Skeletal muscle satellite cell (primary cell): Measurements from ENCODE around the gene NLRX1.
"Not testable (repeated sequence)": the region's sequence is repeated elsewhere in the genome, so short reads cannot be mapped to it uniquely, and the experiment has no call there.

ENCODE experiments used
- H3K27me3 ChIP-seq: 2 replicates; pipeline ENCODE4 v1.7.0; 2013; ENCODE audit warnings: low read length; ENCODE audit not compliant: control insufficient read depth, insufficient read depth
- H3K36me3 ChIP-seq: 2 replicates; pipeline ENCODE4 v1.7.0; 2013; ENCODE audit warnings: mild to moderate bottlenecking, control low read depth, low read length; ENCODE audit not compliant: insufficient read depth
- H3K4me1 ChIP-seq: 2 replicates; pipeline ENCODE4 v1.7.0; 2013; ENCODE audit warnings: low read length; ENCODE audit not compliant: control insufficient read depth, insufficient read depth
- H3K4me2 ChIP-seq: 2 replicates; pipeline ENCODE4 v1.7.0; 2013; ENCODE audit warnings: mild to moderate bottlenecking, low read length
- H3K4me3 ChIP-seq: 2 replicates; pipeline ENCODE4 v1.7.0; 2013; ENCODE audit warnings: low read length
- H3K9ac ChIP-seq: 2 replicates; pipeline ENCODE4 v1.7.0; 2013; ENCODE audit warnings: mild to moderate bottlenecking, low read depth, low read length, moderate library complexity
- H3K9me3 ChIP-seq: replicated peaks from 2 replicates; pipeline ENCODE4 v1.7.0; 2013; ENCODE audit warnings: mild to moderate bottlenecking, control low read depth, low read length

NLRX1 gene

DNA sequence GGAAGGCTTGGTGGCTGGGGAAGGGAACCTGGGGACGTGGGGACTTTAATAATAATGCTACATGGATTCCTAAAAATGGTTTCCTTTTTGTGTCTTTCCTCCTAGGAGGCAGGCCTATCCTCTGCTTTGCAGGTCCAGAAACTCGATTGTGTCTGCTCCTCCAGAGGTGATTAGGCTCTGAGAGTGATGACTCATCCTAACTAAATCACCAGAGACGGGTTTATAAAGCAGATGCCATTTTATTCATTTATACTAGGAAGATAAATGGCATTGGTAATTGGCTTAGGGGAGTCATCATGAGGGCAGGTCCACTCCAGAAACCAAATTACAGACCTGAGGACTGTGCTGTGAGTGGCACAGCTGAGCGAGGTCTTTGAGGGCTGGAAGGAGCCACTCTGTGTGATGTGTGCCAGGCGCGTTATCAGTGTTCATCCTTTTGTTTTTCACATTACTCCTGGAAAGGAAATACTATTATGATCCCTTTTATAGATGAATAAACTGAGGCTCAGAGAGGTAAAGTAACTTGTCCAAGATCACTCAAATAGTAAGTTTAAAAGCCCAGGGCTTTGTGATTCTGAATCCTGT lies 7.1 kb downstream of the NLRX1 start:
- Histone ChIP-seq H3K9ac (no peak overlapping the region), H3K4me2 (no peak overlapping the region), H3K27me3 (no peaks in the 10 kb centered on the region), H3K4me1 (no peaks in the 10 kb centered on the region), H3K36me3 (no peaks in the 10 kb centered on the region), H3K4me3 (no peak overlapping the region), H3K9me3 (no peaks in the 10 kb centered on the region)

DNA sequence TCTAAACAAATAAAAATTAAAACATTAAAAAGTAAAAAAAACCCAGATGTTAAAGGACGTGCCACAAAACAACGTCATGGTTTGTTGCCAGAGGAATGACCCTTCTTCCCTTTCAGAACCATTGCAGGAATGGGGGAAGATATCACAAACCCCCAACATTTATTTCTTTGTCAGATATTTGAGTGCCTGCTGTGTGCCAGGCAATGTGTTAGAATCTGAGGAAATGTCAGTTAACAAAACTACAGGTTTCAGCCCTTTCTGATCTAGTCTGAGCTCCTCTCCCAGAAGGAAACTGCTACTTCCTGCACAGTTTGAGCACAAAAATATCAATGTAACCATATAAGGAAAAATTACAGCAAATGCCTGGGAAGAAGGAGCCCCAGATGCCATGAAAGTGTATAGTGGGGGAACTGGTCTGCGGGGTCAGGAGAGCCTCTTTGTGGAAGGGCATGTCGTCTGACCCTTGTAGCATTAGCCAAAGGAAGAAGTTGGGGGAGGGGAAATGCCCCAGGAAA lies 9.7 kb downstream of the NLRX1 start:
- Histone ChIP-seq H3K27me3 (no peaks in the 10 kb centered on the region), H3K4me3 (no peak overlapping the region), H3K4me2 (no peak overlapping the region), H3K4me1 (no peaks in the 10 kb centered on the region), H3K9me3 (no peaks in the 10 kb centered on the region), H3K36me3 (no peaks in the 10 kb centered on the region), H3K9ac (no peak overlapping the region)

DNA sequence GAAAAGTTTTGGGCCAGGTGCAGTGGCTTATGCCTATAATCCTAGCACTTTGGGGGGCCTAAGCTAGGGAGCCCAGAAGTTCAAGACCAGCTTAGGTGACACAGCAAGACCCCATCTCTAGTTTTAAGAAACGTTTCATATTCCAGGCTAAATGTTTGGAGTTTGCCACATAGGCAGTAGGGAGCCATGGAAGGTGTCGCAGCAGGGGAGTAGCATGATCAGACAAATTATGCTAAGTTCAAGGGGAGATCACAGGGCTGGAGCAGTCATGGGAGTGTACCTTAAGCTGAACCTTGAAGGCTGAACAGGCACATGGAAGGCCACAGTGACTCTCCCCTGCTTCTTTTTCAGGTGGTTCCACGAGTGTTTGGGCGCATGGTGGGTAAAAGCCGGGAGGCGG lies 10.8 kb downstream of the NLRX1 start:
- Histone ChIP-seq H3K36me3 (no peaks in the 10 kb centered on the region), H3K9ac (no peak overlapping the region), H3K27me3 (no peaks in the 10 kb centered on the region), H3K9me3 (no peaks in the 10 kb centered on the region), H3K4me2 (no peak overlapping the region), H3K4me3 (no peak overlapping the region), H3K4me1 (no peaks in the 10 kb centered on the region)

DNA sequence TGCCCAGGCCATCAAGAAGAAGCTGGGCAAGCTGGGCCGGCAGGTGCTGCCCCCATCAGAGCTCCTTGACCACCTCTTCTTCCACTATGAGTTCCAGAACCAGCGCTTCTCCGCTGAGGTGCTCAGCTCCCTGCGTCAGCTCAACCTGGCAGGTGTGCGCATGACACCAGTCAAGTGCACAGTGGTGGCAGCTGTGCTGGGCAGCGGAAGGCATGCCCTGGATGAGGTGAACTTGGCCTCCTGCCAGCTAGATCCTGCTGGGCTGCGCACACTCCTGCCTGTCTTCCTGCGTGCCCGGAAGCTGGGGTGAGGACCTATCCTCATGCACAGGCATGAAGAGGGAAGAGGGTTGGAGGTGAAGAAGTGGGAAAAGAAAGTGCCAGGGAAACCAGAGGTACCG lies 11.5 kb downstream of the NLRX1 start:
- no peak overlapping the region for H3K4me2 ChIP-seq
- no peak overlapping the region for H3K9ac ChIP-seq
- no peaks in the 10 kb centered on the region for H3K9me3 ChIP-seq
- no peaks in the 10 kb centered on the region for H3K36me3 ChIP-seq
- no peaks in the 10 kb centered on the region for H3K27me3 ChIP-seq
- no peaks in the 10 kb centered on the region for H3K4me1 ChIP-seq
- no peak overlapping the region for H3K4me3 ChIP-seq

DNA sequence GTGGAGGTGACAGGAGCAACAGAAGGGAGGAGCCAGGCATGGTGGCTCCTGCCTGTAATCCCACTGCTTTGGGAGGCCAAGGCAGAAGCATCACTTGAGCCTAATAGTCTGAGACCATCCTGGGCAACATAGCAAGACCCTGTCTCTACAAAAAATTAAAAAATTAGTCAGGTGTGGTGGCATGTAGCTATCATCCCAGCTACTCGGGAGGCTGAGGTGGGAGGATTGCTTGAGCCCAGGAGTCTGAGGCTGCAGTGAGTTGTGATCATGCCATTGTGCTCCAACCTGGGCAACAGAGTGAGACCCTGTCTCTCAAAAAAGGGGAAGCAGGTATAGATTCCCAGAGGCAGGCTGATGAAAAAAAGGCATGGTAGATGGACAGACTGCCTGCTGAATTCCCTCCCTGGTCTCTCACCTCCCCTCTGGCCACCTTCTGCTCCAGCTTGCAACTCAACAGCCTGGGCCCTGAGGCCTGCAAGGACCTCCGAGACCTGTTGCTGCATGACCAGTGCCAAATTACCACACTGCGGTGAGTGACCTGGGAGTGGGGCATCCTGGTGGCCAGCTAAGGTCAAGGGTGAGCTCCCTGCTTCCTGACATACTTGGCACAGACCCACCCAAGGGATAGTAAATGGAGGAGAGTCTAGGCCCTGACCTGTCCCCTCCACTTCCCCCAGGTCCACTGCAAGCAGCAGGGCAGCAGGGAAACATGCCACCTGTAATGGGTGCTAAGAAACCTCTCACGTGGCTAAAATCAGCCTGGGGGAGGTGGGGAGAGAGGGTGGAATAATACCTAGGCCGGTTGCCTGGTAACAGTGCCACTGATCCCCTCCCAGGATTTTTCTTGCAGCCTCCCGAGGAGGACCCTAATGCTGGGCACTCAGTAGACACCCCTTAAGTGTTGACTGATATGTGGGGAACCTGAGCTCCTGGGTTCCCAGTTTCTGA lies 12.5 kb downstream of the NLRX1 start:
- Histone ChIP-seq H3K9me3 (no peaks in the 10 kb centered on the region), H3K27me3 (peaks cover 7% of the 10 kb centered on the region), H3K4me2 (no peak overlapping the region), H3K4me3 (no peak overlapping the region), H3K4me1 (no peaks in the 10 kb centered on the region), H3K36me3 (no peaks in the 10 kb centered on the region), H3K9ac (no peak overlapping the region)

DNA sequence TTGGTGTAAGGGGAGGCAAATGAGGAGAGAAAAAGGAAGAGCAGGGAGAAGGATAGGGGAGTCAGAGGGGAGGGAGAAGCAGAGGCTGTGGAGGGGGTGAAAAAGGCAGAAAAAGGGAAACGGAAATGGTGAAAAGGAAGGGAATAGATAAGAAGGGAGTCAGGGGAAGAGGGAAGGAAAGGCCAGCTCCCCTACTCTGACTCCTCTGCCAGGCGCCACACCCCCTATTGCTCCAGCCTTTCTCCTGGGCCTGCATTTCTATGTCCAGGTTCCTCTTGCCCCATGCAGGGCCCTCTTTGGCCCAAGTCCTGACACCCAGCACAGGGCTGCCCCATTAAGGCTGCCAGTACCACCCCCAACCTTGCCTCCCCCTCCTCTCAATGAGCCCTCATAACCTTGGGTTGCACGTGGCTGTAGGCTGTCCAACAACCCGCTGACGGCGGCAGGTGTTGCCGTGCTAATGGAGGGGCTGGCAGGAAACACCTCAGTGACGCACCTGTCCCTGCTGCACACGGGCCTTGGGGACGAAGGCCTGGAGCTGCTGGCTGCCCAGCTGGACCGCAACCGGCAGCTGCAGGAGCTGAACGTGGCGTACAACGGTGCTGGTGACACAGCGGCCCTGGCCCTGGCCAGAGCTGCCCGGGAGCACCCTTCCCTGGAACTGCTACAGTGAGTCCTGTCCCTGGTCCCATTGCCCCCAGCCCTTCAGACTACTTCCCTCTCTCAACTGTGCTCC lies 13.3 kb downstream of the NLRX1 start:
- H3K4me2 ChIP-seq = no peak overlapping the region
- no peaks in the 10 kb centered on the region for H3K4me1 ChIP-seq
- H3K4me3 ChIP-seq = no peak overlapping the region
- H3K27me3 ChIP-seq = peaks cover 15% of the 10 kb centered on the region
- H3K36me3 ChIP-seq = no peaks in the 10 kb centered on the region
- no peaks in the 10 kb centered on the region for H3K9me3 ChIP-seq
- no peak overlapping the region for H3K9ac ChIP-seq

DNA sequence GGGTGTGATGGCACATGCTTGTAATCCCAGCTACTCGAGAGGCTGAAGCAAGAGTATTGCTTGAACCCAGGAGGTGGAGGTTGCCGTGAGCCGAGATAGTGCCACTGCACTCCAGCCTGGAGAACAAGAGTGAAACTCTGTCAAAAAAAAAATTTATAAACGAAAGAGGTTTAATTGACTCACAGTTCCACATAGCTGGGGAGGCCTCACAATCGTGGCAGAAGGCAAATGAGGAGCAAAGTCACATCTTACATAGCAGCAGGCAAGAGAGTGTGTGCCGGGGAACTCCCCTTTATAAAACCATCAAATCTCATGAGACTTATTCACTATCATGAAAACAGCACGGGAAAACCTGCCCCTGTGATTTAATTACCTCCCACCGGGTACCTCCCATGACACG lies 15.9 kb downstream of the NLRX1 start:
- not testable (repeated sequence) for H3K4me1 ChIP-seq, H3K4me2 ChIP-seq

DNA sequence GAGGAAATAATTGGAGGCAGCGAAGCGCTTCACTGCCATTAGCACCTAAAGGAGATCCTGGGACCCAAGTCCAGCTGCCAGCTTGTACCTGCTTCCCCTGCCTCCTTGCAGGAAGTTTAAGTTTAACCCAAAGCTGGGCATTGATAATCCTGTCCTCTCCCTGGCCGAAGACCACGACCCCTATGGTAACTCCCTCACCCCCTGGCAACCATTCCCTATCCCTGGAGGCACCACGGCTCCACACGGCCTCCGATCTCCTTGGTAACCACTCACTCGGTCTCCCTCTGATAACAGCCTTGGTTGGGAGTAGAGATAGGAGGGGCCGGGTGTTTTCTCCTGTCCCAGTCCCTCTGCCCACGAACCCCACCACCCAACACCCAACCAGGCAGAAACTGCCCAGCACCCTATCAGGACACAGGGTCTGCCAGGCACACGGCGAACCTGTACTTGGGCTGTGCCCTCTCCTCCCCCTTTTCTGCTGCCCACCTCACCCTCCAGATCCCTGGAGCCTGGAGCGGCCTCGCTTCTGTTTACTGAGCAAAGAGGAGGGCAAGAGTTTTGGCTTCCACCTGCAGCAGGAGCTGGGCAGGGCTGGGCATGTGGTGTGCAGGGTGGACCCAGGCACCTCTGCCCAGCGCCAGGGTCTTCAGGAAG lies 17.6 kb downstream of the NLRX1 start:
- Histone ChIP-seq H3K4me1 (no peaks in the 10 kb centered on the region), H3K36me3 (no peaks in the 10 kb centered on the region), H3K27me3 (peaks cover 36% of the 10 kb centered on the region), H3K4me3 (no peak overlapping the region), H3K9ac (no peak overlapping the region), H3K4me2 (no peak overlapping the region), H3K9me3 (no peaks in the 10 kb centered on the region)

More for the DNA sequence above, 15.9 kb downstream of the NLRX1 start:
- peaks cover 26% of the 10 kb centered on the region for H3K27me3 ChIP-seq
- H3K36me3 ChIP-seq, H3K9ac ChIP-seq, H3K9me3 ChIP-seq, H3K4me3 ChIP-seq: not testable (repeated sequence)

DNA sequence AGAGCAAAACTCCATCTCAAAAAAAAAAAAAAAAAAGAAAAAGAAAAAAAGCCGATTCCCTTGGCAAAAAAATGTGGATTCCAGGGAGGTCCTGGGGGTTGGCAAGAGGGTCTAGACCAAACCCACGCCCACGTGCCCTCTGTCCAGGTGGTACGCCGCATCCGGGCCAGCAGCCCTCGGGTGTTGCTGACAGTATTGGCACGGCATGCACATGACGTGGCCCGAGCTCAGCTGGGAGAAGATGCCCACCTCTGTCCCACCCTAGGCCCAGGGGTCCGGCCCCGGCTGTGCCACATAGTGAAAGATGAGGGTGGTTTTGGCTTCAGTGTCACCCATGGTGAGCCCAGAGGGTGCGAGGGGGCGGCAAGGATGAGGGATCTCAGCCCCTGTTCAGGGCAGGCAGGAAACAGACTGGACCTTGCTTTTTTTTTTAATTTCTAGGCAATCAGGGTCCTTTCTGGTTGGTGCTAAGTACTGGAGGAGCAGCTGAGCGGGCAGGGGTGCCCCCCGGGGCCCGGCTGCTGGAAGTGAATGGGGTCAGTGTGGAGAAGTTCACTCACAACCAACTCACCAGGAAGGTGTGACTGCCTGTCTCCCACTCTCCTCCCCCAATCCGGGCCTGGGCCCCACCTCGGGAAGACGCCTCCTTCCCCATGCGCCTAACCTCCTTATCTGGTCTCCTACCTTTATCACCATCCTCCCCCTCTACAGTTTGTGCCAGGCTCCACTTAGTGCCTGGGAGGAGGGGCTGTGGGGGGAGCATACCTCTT lies 18.8 kb downstream of the NLRX1 start:
- no peak overlapping the region for H3K4me2 ChIP-seq
- peaks cover 36% of the 10 kb centered on the region for H3K27me3 ChIP-seq
- no peaks in the 10 kb centered on the region for H3K4me1 ChIP-seq
- H3K36me3 ChIP-seq = no peaks in the 10 kb centered on the region
- no peak overlapping the region for H3K4me3 ChIP-seq
- no peak overlapping the region for H3K9ac ChIP-seq
- H3K9me3 ChIP-seq = no peaks in the 10 kb centered on the region

DNA sequence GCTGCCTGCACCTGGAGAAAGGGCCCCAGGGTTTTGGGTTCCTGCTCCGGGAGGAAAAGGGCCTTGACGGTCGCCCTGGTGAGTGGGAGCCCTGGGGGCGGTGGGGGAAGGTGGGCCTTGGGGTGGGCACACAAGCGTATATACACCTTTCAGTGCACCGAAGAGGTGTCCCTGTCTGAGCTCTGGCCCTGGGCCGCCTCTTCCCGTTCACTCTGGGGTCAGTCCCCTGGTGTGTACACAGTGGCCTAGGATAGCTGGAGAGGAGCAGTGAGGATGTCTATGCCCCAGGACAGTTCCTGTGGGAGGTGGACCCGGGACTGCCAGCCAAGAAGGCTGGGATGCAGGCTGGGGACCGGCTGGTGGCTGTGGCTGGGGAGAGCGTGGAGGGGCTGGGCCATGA lies 19.5 kb downstream of the NLRX1 start:
- no peak overlapping the region for H3K4me3 ChIP-seq
- H3K36me3 ChIP-seq = no peaks in the 10 kb centered on the region
- no peak overlapping the region for H3K4me2 ChIP-seq
- no peaks in the 10 kb centered on the region for H3K9me3 ChIP-seq
- peaks cover 36% of the 10 kb centered on the region for H3K27me3 ChIP-seq
- H3K9ac ChIP-seq = no peak overlapping the region
- no peaks in the 10 kb centered on the region for H3K4me1 ChIP-seq
